NCI-H226 (cell line): Measurements from ENCODE around the gene GRID2.

ENCODE experiments used
- DNase-seq: peaks from one replicate; pipeline ENCODE4 v3.0.0-alpha.2; 2015

The GRID2 gene

DNA sequence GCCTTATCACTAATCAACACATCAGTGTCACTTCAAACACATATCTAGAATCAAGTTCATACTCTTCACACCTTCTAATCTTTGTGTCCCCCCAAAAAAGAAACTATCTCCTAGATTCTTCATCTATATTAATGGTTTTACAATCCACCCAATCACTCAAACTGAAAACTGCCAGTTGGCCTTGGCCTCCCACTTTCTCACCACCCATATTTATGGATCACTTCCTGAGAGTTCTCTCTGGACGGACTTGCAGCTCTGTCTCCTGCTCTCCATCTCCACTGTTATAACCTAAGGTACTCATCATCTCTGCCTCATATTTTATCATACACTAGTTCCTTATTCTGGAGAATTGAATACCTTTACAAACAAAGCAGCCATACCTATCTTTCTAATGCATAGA is 1418.7 kb downstream of the GRID2 start:
- no peak for DNase-seq

DNA sequence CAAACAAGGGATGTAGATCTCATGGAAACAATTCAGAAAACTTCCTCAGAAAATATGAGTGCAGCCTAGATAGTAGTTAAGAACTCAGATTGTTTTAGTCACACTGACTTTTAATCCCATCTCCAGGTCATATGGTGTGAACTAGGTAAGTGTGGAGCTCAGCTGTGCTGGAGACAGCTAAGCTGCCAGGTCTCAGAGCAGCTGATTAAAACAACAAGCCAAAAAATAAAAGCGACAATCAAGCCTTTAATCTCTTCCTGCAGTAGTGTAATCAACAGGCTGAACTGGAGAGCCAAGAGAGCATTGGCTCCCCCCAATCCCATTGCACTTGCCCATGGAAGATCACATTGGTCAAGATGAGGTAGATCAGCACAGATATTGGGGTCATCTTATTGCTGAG is 1426.5 kb downstream of the GRID2 start:
- no peak for DNase-seq

DNA sequence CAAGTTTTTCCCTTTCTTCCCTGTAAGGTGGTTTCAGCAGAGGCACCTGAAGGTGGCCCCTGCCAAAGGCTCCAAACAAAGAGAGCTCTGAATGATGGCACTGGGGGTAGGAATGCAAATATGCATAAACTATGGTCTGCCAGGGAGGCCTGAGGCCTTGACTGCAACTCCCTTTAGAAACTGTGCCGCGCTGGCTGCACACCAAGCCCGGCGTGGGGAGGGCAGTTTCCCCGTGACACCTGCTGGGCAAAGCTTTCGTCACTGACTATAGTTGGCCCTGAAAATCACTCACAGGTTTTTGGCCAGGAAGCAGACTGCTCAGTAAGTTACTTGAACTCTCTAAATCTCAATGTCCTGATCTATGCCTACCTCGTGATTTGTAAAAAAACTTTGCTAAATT is 1427.0 kb downstream of the GRID2 start:
- no peak for DNase-seq

DNA sequence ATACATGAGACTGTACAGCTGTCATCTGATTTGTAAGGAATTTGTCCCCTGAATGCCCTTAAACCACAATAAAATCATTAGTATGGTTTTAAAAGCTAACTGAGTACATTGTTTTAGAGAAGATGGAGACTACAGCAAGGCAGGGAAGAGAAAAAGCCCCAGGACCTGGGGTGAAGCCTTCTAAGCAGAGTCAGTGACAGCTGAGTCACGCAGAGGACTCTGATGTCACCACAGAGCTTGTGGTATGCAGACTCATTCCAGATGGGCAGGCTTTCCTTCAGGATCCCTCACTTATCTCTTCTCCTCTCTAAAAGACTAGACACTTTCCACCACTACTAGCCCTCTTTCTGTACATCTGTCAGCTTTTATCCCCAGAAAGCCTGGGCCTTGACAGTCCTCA is 1427.7 kb downstream of the GRID2 start:
- no peak for DNase-seq

DNA sequence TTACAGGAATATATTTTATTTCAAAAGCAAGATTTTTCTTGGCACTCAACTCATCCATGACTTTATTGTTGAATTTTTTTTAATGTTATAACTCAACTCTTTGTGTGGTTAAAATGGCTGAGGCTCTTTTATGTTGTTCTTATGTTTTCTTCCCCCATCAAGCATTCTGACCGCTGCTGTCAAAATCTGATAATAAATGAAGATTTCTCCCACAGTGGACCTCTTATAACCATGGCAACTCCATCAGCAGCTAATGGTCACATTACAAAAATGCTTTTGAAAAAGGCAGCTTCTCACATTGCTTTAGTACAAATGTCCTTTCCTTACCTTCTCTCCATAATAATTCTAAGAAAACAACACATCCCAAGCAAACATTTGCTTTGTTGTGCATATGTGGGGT is 1428.7 kb downstream of the GRID2 start:
- no peak for DNase-seq

DNA sequence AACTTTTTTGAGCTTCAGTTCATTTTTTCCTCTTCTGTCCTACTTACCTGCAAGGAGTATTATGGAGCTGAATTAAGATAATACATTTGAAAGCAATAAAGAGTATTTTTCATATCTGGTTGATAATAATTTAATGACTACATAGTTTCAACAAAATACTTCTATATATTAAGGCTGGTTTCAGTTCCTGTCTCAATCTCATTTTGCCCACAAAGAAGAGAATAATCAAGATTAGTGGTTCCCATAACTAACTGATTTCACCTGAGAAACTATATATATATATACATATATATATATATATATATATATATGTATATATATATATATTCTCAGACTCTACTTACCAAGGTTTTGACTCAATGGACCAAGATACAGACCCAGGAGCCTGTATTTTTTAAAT is 1437.1 kb downstream of the GRID2 start:
- no peak for DNase-seq

DNA sequence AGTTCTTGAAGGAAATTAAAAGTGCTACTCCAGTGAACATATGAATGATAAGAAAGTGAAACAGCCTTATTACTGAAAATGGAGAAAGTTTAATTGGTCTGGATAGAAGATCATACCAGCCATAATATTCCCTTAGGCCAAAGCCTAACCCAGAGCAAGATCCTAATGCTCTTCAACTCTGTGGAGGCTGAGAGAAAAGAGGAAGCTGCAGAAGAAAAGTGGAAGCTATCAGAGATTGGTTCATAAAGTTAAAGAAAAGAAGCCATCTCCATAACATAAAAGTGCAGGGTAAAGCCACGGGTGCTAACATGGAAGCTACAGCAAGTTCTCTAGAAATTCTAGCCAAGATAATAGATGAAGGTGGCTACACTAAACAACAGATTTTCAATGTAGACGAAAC is 1439.3 kb downstream of the GRID2 start:
- DNase-seq: no peak

DNA sequence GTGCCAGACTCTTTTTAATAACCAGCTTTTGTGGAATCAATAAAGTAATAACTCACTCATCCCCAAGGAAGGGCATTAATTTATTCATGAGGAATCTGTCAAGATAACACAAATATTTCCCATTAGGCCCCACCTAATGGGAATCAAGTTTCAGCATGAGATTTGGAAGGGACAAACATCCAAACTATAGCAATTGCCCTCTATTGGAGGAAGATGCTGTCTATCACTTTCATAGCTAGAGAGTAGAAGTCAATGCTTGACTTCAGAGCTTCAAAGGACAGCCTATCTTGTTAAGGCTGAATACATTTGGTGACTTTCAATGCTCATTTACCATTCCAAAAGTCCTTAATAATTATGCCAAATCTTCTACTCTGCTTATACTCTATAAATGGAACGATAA is 1439.9 kb downstream of the GRID2 start:
- no peak for DNase-seq

DNA sequence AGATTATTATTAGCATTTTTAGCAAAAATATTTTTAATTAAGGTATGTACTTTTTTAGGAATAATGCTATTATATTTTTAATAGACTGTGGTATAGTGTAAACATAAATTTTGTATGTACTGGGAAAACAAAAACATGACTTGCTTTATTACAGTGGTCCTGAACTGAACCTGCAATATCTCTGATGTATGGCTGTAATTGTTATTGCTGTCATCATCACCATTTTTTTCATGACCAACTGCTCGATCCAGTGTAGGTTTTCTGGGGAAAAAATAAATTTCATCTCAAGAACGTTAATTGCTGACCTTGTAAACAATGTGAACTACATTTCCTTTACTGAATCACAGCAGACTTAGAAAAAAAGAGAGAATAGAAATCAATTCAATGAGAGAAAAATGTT is 1441.2 kb downstream of the GRID2 start:
- no peak for DNase-seq

DNA sequence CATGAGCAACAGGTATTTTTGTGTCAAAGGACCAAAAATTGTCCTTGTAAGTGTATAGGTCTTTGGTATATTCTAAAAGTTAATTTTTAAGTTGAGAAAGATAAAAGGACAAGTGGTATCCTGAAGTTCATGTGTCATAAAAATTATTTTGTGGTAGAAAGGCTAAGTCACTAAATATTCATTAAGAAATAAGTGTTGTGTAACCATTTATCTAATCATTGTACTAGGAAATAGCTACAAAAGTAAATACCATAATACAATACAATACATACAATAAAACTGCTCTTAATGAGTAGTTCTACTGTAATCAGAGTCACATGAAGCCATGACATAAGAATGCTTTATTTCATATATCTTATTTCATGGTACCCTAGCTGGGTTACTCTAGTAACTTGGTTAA is 1442.3 kb downstream of the GRID2 start:
- no peak for DNase-seq

DNA sequence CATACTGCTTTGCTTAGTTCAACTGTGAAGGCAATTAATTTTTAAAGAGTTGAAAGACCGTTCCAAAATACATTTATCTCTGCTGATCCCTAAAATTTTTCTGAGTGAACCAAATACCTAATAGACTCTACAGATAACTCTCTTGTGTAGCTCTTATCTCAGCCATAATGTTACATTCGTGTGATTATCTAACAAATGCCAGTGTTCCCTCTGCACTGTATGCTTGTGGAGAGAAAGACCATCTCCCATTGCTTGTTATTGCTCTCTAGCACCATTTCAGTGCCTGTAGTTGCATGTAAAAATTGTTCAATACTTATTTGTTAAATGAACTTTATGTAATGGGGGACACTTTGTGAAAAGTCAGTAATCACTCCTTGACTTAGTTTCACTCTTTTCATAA is 1443.5 kb downstream of the GRID2 start:
- no peak for DNase-seq

DNA sequence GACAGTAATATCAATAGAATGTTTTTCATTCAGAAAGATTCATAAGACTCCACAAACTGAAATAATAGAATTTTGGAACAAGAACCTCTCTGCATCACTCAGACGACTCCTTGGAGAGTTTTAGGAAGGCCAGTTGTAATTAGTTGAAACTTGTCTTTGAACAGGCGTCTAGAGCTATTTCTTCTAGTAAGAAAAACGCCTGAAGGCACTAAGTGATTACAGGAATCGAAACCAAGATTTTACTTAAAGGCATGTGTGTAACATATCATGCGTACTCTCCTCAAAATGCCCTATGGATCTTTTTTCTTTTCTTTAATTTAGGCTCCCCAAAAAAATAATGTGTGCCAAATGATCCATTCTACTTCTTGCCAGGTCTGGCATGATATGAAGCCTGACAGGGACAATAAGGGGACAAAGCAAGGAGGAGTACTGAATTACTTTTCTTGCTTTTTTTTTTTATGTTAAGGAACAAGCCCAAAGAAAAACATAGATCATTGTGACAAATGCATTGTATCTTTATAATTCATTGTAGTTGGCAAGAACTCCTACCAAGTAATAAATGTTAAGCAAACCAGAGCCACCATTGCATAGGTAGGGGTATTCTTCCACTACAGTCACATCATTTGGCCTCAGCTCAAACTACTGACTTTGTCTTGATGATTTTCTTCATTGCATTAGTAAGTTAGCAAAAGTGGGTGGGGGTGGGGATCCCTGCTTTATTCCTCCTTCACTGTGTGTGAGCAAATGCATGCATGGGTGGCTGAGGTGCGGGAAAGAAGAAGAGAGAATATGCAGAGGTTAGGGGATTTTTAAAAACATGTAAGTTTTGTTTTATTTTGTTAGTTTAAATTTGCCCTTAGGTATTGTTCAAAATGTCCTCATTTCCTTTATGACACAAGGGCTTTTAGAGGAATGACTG is 1444.9 kb downstream of the GRID2 start:
- no peak for DNase-seq

DNA sequence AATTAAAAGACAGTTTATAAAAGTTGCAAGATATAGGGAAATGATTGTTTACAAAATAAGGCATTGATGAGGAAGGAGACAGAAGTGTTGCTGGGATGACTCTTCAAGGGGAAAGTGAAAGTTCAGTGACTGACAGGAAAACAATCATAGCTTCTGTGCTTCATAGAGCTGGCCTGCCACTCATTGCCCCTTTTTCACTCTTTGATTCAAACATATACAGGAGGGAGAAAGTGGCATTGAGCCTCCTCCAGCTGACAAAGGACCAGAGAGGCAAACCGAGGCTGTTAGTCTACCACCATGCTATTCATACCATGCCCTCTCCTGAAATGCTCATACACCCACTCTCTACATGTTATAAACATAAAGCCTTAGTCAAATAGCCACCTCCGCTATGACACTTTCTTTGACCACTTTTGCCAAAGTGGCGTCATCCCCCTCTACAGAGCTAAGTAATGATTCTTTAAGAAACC is 1445.6 kb downstream of the GRID2 start:
- no peak for DNase-seq

DNA sequence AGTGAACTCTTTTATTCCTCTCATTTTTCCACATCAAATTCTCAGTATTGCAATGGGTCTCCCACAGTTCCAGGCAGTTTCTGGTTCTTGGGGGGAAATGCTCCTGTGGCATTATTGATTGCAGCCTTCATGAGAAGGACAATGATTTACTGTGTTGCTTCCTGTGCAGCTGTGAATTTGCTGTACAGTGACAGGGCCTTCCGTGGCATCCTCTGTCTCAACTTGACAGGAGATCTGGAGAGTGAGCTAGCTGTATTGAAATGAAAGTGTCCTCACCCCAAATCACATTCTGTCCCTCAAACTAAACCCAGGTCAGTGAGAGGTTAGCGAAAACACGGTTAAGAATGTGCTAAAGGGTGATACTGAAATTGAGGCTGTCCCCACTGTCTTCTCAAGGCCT is 1447.6 kb downstream of the GRID2 start:
- DNase-seq: no peak

DNA sequence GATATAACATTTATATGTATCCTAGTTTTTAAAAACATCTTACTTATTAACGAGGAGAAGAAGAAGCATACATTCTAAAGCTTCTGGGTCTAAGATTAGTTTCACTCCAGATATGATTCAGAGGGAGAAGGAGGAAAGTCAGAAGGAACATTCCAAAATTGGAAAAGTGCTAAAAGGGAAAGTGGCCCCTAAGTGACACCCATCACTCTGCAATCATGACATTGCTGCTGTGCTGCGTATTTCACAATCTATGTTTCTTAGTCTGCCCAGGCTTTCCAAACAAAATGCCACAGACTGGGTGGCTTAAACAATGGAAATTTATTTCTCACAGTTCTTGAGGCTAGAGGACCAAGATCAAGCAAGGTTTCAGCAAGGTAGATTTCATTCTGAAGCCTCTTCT is 1452.3 kb downstream of the GRID2 start:
- no peak for DNase-seq

DNA sequence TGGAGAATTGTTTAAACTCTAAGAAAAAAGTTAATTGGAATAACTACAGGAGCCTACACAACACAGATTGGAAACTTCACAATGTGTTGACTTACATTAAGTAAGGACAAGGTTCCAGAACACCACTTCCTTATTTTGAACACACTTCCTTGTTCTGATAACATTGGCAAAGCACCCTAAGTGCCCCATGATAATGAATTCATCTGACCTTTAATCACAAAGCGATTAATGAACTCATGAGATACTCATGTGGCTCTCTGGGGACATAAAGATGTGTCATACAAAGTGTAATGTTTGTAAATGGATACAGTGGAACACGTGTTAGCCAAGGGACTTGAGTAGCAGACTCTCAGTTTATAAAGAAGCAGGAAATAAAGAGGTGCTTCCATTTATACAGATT is 1455.7 kb downstream of the GRID2 start:
- no peak for DNase-seq

DNA sequence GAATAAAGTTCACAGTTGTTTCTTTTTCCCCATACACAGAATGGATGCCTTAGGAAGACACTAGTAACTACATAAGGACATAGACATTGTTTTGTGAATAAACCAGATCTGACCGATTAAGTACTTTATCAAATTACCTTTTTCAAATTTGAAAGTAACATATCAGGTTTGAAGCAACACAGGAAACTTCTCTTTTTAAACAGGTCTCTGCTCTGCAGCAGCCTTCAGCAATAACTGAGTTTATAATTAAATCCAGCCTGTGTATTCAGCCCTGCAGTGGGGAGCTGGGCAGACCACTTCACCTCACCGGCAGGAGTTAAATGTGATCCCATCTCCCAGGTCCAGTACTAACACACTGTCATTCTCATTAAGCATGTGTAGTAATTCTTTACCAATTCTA is 1456.5 kb downstream of the GRID2 start:
- no peak for DNase-seq

DNA sequence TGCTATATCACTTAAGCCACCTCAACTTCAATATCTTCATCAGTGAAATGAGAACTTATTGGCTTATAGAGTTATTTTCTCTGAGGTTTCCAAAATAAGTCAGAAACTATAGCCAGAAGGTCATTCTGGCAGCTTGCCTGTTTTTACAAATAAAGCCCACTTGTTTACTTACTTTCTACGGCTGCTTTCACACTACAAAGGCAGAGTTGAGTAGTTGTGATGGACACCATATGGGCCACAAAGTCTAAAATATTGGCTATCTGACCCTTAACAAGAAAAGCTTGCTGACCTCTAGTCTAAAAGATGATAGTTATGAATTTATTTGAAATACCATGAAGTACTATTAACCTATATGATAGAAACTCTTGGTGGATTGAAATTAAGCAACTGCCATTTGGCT is 1457.5 kb downstream of the GRID2 start:
- DNase-seq: no peak

DNA sequence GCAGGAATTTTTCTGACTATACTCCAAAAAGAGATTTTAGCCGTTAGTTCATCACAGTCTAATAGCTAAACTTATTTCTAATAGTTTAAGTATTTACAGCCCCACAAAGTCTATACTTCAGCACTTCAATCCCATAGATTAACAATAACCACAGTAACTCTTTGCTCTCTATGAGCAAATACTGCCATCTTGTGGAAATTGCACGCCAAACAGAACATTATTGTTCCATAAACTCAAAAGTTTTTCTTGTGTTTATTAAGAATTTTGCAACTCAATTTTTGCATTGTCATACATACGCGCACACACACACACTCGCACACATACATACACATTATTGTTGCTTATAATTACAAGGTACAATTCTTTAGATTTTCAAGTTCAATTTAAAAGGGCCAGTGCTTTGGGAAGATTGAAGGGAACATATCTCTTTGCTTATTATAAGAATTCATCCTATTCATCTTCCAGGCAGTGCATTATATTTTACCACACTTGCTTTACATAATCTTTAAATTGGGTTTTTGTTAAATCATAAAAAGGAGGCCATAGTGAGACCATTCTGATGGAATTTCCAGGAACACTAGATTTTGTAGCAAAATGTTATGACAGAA is 1461.0 kb downstream of the GRID2 start:
- peak; percentile 2 for DNase-seq

DNA sequence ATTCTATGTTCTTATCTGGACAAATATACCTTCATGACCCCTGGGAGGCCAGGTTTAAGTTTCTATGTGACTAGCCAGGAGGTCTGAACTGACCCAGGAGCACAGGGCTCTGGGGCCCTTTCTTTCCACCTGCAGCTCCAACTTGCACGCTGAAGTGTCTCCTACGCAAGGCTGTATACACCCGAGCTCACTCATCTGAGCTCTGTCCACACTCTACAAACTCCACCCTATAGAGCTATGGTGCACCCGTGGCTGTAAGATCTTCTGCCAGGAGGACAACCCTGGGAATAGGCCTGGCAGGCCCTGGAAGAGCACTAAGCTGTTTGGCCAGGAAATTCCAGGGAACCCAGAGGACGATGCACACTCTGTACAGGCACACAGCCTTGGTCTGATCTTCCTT is 1464.2 kb downstream of the GRID2 start:
- no peak for DNase-seq

DNA sequence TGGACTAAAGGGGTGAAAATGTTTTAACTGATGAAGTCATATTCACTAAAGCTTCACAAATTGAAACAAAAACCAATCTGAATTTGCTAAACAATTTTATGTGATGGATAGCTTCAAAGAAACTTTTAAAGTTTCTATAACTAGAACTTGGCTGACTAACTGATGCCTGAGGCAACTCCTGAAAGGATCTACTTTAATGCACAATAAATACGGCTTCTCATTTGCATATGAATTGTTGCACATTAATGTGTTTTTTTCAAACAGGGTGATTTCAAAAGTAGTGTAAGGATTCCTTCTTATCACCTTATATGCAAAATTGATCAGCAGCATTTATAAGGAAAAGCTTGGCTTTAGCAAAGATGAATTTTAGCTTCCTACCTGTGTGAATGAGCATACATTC is 1466.4 kb downstream of the GRID2 start:
- no peak for DNase-seq

DNA sequence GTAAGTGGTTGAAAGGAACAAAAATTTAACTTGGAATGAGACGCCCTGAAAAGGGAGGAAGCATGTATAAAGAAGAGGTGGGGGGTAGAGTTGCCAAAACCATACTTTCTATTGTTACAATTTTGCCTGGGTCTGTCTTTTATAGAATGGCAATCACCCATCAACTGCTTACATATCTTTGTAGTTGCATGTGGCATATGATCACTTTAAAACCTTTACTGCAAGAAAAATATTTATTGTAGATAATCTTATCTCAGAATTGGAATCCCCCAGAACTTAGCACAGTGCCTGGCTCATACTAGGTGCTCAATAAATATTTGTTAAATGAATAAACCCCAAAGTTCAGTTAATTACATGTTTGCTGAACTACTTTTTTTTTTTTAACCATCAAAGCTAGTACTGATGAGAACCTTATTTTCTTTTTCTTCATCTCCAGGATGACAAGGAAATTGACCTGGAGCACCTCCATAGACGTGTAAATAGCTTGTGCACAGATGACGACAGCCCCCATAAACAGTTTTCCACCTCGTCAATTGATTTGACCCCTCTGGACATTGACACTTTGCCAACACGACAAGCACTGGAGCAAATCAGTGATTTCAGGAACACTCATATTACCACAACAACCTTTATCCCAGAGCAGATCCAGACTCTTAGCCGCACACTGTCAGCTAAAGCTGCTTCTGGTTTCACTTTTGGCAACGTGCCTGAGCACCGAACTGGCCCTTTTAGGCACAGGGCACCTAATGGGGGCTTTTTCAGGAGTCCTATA is 1468.1 kb downstream of the GRID2 start:
- no peak for DNase-seq

DNA sequence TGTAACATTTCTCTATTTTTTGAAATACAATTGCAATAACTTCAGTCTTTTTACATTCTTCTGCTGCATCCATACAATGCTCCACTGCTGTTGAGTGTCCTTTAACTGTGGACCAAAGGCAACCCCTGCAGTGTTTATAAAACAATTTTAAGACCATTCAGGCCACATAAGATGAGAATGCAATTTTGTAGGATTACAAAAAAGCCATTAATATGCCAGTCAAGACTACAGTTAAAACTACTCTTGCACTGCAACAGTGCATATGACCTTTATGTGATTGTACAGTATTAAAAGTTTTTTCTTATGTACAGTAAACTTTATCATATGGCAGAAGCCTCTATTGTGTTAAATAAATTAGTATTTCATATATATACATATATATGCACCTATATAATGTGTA is 1469.1 kb downstream of the GRID2 start:
- DNase-seq: no peak

DNA sequence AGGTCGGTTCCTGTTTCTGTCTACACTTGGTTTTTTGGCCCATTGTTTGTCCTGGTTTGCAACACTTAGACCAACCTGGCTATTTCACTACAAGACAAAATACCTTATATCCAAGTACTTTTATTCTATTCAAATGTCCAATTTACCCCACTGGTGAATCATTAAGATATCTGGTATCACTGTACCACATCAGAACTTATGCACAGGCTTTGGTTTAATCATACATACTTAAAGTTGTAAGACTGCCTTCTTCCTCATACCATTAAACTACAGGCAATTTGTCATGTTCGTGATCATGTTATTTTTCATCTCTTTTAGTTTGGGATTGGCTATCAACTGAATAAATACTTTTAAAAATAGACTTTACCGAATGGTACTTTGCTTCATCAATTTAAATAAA is 1471.8 kb downstream of the GRID2 start:
- DNase-seq: no peak
